GM12878 (cell line): Measurements from ENCODE around the gene NCMAP. TPM values are rescaled to one million over a fixed set of nuclear protein-coding genes. Genes with fewer than 3 reads are reported as not detected.

Experiments
- ATAC-seq: fragments of 200-7000 bp; cut with Tn5 transposase; 3 replicates; pipeline ENCODE4 v1.9.1; 2020; ENCODE audit warnings: mild to moderate bottlenecking, moderate library complexity
- BruUV-seq: library from RNA; stranded (reverse); fragments of 400-500 nt; replicated peaks from 2 replicates; lab custom pipeline; 2021; lab: Mats Ljungman, UMichigan
- CTCF ChIA-PET: fragments of 300-600 bp; sonication (Branson Sonifier 250); formaldehyde crosslinking; extraction: SDS; loops from one replicate; lab custom pipeline; 2021; ENCODE audit warnings: inconsistent platforms; lab: Yijun Ruan, JAX
- POLR2A ChIA-PET: fragments of 350-600 bp; formaldehyde crosslinking; extraction: SDS; loops from one replicate; lab custom pipeline; 2021; ENCODE audit warnings: inconsistent platforms; lab: Charles Lee
- RAD21 ChIA-PET: fragments of 300-600 bp; sonication (Branson Sonifier 250); formaldehyde crosslinking; loops from one replicate; lab custom pipeline; 2023; ENCODE audit warnings: antibody characterized with exemption; ENCODE audit not compliant: unreplicated experiment; lab: Charles Lee
- SMC1A ChIA-PET: fragments of 300-600 bp; sonication (Branson Sonifier 250); formaldehyde crosslinking; loops from one replicate; lab custom pipeline; 2023; ENCODE audit not compliant: unreplicated experiment, uncharacterized antibody; lab: Charles Lee
- DNase-seq: peaks from one replicate; pipeline ENCODE4 v3.0.0-alpha.2; 2011; ENCODE audit warnings: low read depth, low spot score
- FAIRE-seq: peaks from 3 replicates; lab custom pipeline; 2011; peaks lifted over from hg19 to GRCh38; lab: Jason Lieb, UNC
- H2AFZ ChIP-seq: 2 replicates; pipeline ENCODE4 v1.6.0; 2011; ENCODE audit warnings: low read depth, low read length, control low read depth; ENCODE audit not compliant: control insufficient read depth
- H3K27ac ChIP-seq: 2 replicates; pipeline ENCODE4 v1.5.1; 2011; ENCODE audit warnings: control low read depth; ENCODE audit not compliant: control insufficient read depth, insufficient read depth
- H3K27me3 ChIP-seq, 2 experiments: replicated peaks in 1 of 2; 2 replicates each; pipeline versions ENCODE4 v1.6.0 to v1.6.1; 2011; ENCODE audit warnings: low read length in 1 of 2; ENCODE audit not compliant: control insufficient read depth in 2 of 2, insufficient read depth in 2 of 2
- H3K36me3 ChIP-seq, 2 experiments: 2 replicates each; pipeline ENCODE4 v1.5.1; 2011; ENCODE audit warnings: low read length in 1 of 2; ENCODE audit not compliant: control insufficient read depth in 2 of 2, insufficient read depth in 2 of 2
- H3K4me1 ChIP-seq: 2 replicates; pipeline ENCODE4 v1.6.1; 2011; ENCODE audit warnings: mild to moderate bottlenecking, low read length, moderate library complexity, mixed read lengths; ENCODE audit not compliant: control insufficient read depth, insufficient read depth
- H3K4me2 ChIP-seq: 2 replicates; pipeline ENCODE4 v1.6.0; 2011; ENCODE audit warnings: control low read depth; ENCODE audit not compliant: control insufficient read depth, insufficient read depth
- H3K4me3 ChIP-seq: fragments of 200-600 bp; sonication (generic); 2 replicates; pipeline ENCODE4 v1.5.1; 2016
- H3K79me2 ChIP-seq: 2 replicates; pipeline ENCODE4 v1.6.0; 2011; ENCODE audit warnings: low read length; ENCODE audit not compliant: control insufficient read depth, insufficient read depth
- H3K9ac ChIP-seq: 2 replicates; pipeline ENCODE4 v1.8.0; 2011; ENCODE audit warnings: low read length, control low read depth, mixed read lengths; ENCODE audit not compliant: control insufficient read depth, insufficient read depth
- H3K9me3 ChIP-seq: replicated peaks from 3 replicates; pipeline ENCODE4 v1.5.1; 2011; ENCODE audit warnings: mild to moderate bottlenecking, low read length; ENCODE audit not compliant: control insufficient read depth, insufficient read depth
- H4K20me1 ChIP-seq: 2 replicates; pipeline ENCODE4 v1.6.0; 2011; ENCODE audit not compliant: control insufficient read depth, insufficient read depth
- GATAD2B ChIP-seq: fragments of 450-650 bp; conservative IDR thresholded peaks from 2 replicates; pipeline ENCODE4 v1.6.1; 2017; ENCODE audit warnings: low read depth, mild to moderate bottlenecking, moderate library complexity
- NFXL1 ChIP-seq: fragments of 450-650 bp; IDR thresholded peaks from 2 replicates; pipeline ENCODE4 v1.6.1; 2017; ENCODE audit warnings: antibody characterized with exemption, mild to moderate bottlenecking, borderline replicate concordance
- RAD21 ChIP-seq: IDR thresholded peaks from 2 replicates; pipeline ENCODE4 v1.6.1; 2011; ENCODE audit warnings: mild to moderate bottlenecking, low read depth, low read length, moderate library complexity; ENCODE audit not compliant: insufficient read depth
- SREBF2 ChIP-seq: IDR thresholded peaks from 2 replicates; pipeline ENCODE4 v1.6.1; 2012; ENCODE audit warnings: mild to moderate bottlenecking, low read length
- TCF7 ChIP-seq: IDR thresholded peaks from 2 replicates; pipeline ENCODE4 v1.6.1; 2014; ENCODE audit warnings: antibody characterized with exemption, borderline replicate concordance
- YBX1 ChIP-seq: fragments of 450-650 bp; IDR thresholded peaks from 2 replicates; pipeline ENCODE4 v1.6.1; 2016; ENCODE audit warnings: antibody characterized with exemption
- YY1 ChIP-seq: IDR thresholded peaks from 2 replicates; pipeline ENCODE4 v1.6.1; 2011; ENCODE audit warnings: low read depth, mild to moderate bottlenecking, low read length
- ZNF384 ChIP-seq: IDR thresholded peaks from 2 replicates; pipeline ENCODE4 v1.6.1; 2012; ENCODE audit warnings: low read depth, mild to moderate bottlenecking, low read length, improper control_type of control experiment, borderline replicate concordance
- WGBS: methylation state at CpG from one replicate; pipeline ENCODE4 v1.1.6; 2016; ENCODE audit warnings: low lambda C conversion rate; ENCODE audit not compliant: insufficient replicate concordance, insufficient coverage; ENCODE audit errors: missing lambda C conversion rate; 5-methylcytosine and 5-hydroxymethylcytosine counted together
- in situ Hi-C: fragments of 300-500 bp; cut with MboI; formaldehyde crosslinking; loops from 9 replicates; pipeline ENCODE4 v1.14.3; 2018; ENCODE audit warnings: mixed read lengths
- intact Hi-C: fragments of 100-400 bp; cut with micrococcal nuclease; formaldehyde crosslinking; loops from one replicate; pipeline ENCODE4 v1.14.2; 2022; ENCODE audit not compliant: unreplicated experiment
- polyA plus RNA-seq, 11 experiments: library from polyadenylated mRNA; depleted of rRNA in 4 of 11; unstranded in 6 of 11; stranded (reverse) in 5 of 11; fragments of >200 nt; fragmentation: Nextera tagmentation in 4 of 11; fragmentation: Illumina TruSeq in 1 of 11; extraction: Ambion mirVana in 4 of 11; extraction: Trizol in 1 of 11; gene quantifications; 1 replicate in 1 of 11; 2 replicates in 10 of 11; pipeline versions ENCODE4 v1.2.1 to v1.2.3, GENCODE V29; 2011 to 2016; ENCODE audit warnings: inconsistent platforms in 2 of 11, missing spikeins in 2 of 11, low read depth in 1 of 11
- total RNA-seq, 4 experiments: library from RNA; depleted of rRNA in 3 of 4; stranded (reverse); fragments of >200 nt in 3 of 4; fragmentation: Illumina TruSeq in 1 of 4; extraction: Trizol in 1 of 4; gene quantifications; 2 replicates each; pipeline versions ENCODE4 v1.2.1 to v1.2.3, GENCODE V29; 2013 to 2021
- TF ChIP-seq, protein P1 (sequence below): IDR thresholded peaks from 2 replicates; pipeline ENCODE4 v1.6.1; 2011; ENCODE audit warnings: low read depth, low read length, improper control_type of control experiment, borderline replicate concordance
- TF ChIP-seq, protein P2 (sequence below): IDR thresholded peaks from 2 replicates; pipeline ENCODE4 v1.6.1; 2012; ENCODE audit warnings: low read depth, low read length, improper control_type of control experiment
- TF ChIP-seq, protein P3 (sequence below): fragments of 450-650 bp; IDR thresholded peaks from 2 replicates; pipeline ENCODE4 v1.6.1; 2016; ENCODE audit warnings: mild to moderate bottlenecking, moderate library complexity, borderline replicate concordance
- TF ChIP-seq, protein P4 (sequence below): fragments of 450-650 bp; conservative IDR thresholded peaks from 2 replicates; pipeline ENCODE4 v1.6.1; 2017; ENCODE audit warnings: mild to moderate bottlenecking, moderate library complexity
- TF ChIP-seq, protein P5 (sequence below): fragments of 450-650 bp; IDR thresholded peaks from 2 replicates; pipeline ENCODE4 v1.6.1; 2017; ENCODE audit warnings: antibody characterized with exemption, mild to moderate bottlenecking, moderate library complexity

Gene NCMAP
- total and polyA plus RNA-seq, 10 of the 15 experiments (the other 5 are each of a cell fraction or from before 2014, with no cell fraction given) = not detected

DNA sequence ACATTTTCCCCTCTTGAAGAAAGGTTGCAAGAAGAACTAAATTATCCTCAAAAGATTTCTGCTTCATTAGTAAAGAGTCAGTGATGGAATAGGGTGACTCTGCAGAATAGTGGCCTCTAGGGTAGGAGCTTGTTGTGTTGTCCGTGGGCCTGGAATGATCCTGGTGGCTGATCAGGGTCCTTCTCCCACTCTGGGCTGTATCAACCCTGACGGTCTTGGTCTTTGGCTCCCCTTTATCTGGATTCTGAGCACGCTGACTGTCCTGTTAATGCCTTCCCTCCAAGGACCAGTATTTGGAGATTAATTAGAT lies 50.4 kb downstream of the NCMAP start:
- intact Hi-C loops = no loop called here
- in situ Hi-C loops = no loop called here
- Histone ChIP-seq H3K4me2 (no peak overlapping the region), H3K9me3 (no peaks in the 10 kb centered on the region), H3K9ac (no peak overlapping the region), H3K4me1 (no peaks in the 10 kb centered on the region), H3K4me3 (no peak overlapping the region), H3K36me3 (no peaks in the 10 kb centered on the region), H3K27me3 (peaks cover 0 to 6% of the 10 kb centered on the region in 2 experiments; a peak in 2 of 4 replicates), H3K79me2 (no peaks in the 10 kb centered on the region), H3K27ac (no peak overlapping the region)
- DNase-seq (no peak), ATAC-seq (no peak), FAIRE-seq (no peak)
- POLR2A ChIA-PET = no interaction called here
- no TSS peak for BruUV-seq
- RAD21 ChIA-PET = no interaction called here
- CTCF ChIA-PET = no interaction called here
- SMC1A ChIA-PET = no interaction called here
- TF ChIP-seq NFXL1 (no peak), TCF7 (no peak), YBX1 (no peak), GATAD2B (no peak), ZNF384 (no peak), YY1 (no peak), RAD21 (no peak), SREBF2 (no peak)
- TF ChIP-seq, protein P1, sequence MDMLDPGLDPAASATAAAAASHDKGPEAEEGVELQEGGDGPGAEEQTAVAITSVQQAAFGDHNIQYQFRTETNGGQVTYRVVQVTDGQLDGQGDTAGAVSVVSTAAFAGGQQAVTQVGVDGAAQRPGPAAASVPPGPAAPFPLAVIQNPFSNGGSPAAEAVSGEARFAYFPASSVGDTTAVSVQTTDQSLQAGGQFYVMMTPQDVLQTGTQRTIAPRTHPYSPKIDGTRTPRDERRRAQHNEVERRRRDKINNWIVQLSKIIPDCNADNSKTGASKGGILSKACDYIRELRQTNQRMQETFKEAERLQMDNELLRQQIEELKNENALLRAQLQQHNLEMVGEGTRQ = no peak
- TF ChIP-seq, protein P2, sequence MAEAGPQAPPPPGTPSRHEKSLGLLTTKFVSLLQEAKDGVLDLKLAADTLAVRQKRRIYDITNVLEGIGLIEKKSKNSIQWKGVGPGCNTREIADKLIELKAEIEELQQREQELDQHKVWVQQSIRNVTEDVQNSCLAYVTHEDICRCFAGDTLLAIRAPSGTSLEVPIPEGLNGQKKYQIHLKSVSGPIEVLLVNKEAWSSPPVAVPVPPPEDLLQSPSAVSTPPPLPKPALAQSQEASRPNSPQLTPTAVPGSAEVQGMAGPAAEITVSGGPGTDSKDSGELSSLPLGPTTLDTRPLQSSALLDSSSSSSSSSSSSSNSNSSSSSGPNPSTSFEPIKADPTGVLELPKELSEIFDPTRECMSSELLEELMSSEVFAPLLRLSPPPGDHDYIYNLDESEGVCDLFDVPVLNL = no peak
- TF ChIP-seq, protein P3, sequence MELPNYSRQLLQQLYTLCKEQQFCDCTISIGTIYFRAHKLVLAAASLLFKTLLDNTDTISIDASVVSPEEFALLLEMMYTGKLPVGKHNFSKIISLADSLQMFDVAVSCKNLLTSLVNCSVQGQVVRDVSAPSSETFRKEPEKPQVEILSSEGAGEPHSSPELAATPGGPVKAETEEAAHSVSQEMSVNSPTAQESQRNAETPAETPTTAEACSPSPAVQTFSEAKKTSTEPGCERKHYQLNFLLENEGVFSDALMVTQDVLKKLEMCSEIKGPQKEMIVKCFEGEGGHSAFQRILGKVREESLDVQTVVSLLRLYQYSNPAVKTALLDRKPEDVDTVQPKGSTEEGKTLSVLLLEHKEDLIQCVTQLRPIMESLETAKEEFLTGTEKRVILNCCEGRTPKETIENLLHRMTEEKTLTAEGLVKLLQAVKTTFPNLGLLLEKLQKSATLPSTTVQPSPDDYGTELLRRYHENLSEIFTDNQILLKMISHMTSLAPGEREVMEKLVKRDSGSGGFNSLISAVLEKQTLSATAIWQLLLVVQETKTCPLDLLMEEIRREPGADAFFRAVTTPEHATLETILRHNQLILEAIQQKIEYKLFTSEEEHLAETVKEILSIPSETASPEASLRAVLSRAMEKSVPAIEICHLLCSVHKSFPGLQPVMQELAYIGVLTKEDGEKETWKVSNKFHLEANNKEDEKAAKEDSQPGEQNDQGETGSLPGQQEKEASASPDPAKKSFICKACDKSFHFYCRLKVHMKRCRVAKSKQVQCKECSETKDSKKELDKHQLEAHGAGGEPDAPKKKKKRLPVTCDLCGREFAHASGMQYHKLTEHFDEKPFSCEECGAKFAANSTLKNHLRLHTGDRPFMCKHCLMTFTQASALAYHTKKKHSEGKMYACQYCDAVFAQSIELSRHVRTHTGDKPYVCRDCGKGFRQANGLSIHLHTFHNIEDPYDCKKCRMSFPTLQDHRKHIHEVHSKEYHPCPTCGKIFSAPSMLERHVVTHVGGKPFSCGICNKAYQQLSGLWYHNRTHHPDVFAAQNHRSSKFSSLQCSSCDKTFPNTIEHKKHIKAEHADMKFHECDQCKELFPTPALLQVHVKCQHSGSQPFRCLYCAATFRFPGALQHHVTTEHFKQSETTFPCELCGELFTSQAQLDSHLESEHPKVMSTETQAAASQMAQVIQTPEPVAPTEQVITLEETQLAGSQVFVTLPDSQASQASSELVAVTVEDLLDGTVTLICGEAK = no peak
- TF ChIP-seq, protein P4, sequence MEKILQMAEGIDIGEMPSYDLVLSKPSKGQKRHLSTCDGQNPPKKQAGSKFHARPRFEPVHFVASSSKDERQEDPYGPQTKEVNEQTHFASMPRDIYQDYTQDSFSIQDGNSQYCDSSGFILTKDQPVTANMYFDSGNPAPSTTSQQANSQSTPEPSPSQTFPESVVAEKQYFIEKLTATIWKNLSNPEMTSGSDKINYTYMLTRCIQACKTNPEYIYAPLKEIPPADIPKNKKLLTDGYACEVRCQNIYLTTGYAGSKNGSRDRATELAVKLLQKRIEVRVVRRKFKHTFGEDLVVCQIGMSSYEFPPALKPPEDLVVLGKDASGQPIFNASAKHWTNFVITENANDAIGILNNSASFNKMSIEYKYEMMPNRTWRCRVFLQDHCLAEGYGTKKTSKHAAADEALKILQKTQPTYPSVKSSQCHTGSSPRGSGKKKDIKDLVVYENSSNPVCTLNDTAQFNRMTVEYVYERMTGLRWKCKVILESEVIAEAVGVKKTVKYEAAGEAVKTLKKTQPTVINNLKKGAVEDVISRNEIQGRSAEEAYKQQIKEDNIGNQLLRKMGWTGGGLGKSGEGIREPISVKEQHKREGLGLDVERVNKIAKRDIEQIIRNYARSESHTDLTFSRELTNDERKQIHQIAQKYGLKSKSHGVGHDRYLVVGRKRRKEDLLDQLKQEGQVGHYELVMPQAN = no peak
- TF ChIP-seq, protein P5, sequence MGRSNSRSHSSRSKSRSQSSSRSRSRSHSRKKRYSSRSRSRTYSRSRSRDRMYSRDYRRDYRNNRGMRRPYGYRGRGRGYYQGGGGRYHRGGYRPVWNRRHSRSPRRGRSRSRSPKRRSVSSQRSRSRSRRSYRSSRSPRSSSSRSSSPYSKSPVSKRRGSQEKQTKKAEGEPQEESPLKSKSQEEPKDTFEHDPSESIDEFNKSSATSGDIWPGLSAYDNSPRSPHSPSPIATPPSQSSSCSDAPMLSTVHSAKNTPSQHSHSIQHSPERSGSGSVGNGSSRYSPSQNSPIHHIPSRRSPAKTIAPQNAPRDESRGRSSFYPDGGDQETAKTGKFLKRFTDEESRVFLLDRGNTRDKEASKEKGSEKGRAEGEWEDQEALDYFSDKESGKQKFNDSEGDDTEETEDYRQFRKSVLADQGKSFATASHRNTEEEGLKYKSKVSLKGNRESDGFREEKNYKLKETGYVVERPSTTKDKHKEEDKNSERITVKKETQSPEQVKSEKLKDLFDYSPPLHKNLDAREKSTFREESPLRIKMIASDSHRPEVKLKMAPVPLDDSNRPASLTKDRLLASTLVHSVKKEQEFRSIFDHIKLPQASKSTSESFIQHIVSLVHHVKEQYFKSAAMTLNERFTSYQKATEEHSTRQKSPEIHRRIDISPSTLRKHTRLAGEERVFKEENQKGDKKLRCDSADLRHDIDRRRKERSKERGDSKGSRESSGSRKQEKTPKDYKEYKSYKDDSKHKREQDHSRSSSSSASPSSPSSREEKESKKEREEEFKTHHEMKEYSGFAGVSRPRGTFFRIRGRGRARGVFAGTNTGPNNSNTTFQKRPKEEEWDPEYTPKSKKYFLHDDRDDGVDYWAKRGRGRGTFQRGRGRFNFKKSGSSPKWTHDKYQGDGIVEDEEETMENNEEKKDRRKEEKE = no peak
- TF ChIP-seq, all 136 proteins: peak for 0
- 27% methylated on average over 3 of the region's 3 CpGs for WGBS
- H2AFZ ChIP-seq = no peak overlapping the region
- H4K20me1 ChIP-seq = no peaks in the 10 kb centered on the region
